ENCODE data around the gene LCLAT1.

DNA sequence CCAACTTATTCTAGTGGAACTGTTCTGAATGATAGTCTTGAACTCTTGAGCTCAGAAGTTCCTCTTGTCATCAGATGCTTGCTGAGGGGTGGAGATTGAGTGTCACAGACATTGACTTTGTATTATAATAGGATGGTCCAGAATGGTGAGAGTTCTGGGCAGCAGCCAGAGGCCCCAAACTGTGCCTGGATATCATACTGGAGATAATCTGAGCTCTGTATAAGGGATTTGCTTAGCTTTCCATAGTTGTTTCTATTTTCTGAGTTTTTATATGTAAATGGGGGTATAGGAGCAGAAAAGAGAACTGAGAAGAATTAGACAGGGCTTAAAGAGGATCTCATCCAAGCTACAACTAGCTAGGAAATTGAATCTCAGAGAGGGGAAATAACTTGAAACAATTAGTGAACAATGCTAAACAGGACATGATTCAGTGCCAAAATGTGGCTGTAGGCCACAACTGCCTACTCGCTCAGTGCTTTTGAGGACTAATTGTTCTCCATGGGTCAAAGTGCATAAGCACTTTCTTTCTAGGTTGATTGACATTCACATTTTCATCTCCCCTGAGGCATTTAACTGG lies 10.1 kb upstream of the LCLAT1 start:
- TF ChIP-seq, protein P1, sequence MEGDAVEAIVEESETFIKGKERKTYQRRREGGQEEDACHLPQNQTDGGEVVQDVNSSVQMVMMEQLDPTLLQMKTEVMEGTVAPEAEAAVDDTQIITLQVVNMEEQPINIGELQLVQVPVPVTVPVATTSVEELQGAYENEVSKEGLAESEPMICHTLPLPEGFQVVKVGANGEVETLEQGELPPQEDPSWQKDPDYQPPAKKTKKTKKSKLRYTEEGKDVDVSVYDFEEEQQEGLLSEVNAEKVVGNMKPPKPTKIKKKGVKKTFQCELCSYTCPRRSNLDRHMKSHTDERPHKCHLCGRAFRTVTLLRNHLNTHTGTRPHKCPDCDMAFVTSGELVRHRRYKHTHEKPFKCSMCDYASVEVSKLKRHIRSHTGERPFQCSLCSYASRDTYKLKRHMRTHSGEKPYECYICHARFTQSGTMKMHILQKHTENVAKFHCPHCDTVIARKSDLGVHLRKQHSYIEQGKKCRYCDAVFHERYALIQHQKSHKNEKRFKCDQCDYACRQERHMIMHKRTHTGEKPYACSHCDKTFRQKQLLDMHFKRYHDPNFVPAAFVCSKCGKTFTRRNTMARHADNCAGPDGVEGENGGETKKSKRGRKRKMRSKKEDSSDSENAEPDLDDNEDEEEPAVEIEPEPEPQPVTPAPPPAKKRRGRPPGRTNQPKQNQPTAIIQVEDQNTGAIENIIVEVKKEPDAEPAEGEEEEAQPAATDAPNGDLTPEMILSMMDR (IDR thresholded peaks at IDR 0.05): no peak
- TF ChIP-seq POLR2A (IDR thresholded peaks at IDR 0.05): no peak

Data from esophagus squamous epithelium (tissue), 4 donors.